Smooth muscle cell (in vitro differentiated cells): ENCODE results near the gene RAB8B. TPM values are rescaled to one million over a fixed set of nuclear protein-coding genes. Genes with fewer than 3 reads are reported as not detected.
A peak's percentile ranks its signal among the peaks of the same experiment; 100 is the strongest.
"Not testable (repeated sequence)": the region's sequence is repeated elsewhere in the genome, so short reads cannot be mapped to it uniquely, and the experiment has no call there.

ENCODE experiments used
- DNase-seq: peaks from one replicate; lab custom pipeline; 2025; ENCODE audit not compliant: unreplicated experiment; lab: John Stamatoyannopoulos, UW
- H2AFZ ChIP-seq: fragments of 200-600 bp; sonication (generic); 2 replicates; pipeline ENCODE4 v1.6.0; 2016; ENCODE audit warnings: antibody characterized with exemption, low read depth, mild to moderate bottlenecking
- H3F3A ChIP-seq: fragments of 200-600 bp; sonication (generic); 2 replicates; pipeline ENCODE4 v1.6.0; 2017; ENCODE audit warnings: antibody characterized with exemption, low read depth
- H3K27ac ChIP-seq: fragments of 200-600 bp; sonication (generic); 2 replicates; pipeline ENCODE4 v1.5.1; 2016; ENCODE audit warnings: low read depth, mild to moderate bottlenecking
- H3K27me3 ChIP-seq: fragments of 200-600 bp; sonication (generic); 2 replicates; pipeline ENCODE4 v1.6.1; 2016; ENCODE audit warnings: low read depth, mild to moderate bottlenecking
- H3K36me3 ChIP-seq: fragments of 200-600 bp; sonication (generic); 2 replicates; pipeline ENCODE4 v1.5.1; 2016; ENCODE audit warnings: low read depth
- H3K4me1 ChIP-seq: fragments of 200-600 bp; sonication (generic); 2 replicates; pipeline ENCODE4 v1.5.1; 2016; ENCODE audit warnings: low read depth
- H3K4me2 ChIP-seq: fragments of 200-600 bp; sonication (generic); 2 replicates; pipeline ENCODE4 v1.6.0; 2016; ENCODE audit warnings: mild to moderate bottlenecking
- H3K4me3 ChIP-seq: fragments of 200-600 bp; sonication (generic); 2 replicates; pipeline ENCODE4 v1.5.1; 2016; ENCODE audit warnings: mild to moderate bottlenecking
- H3K79me2 ChIP-seq: fragments of 200-600 bp; sonication (generic); 2 replicates; pipeline ENCODE4 v1.6.0; 2016; ENCODE audit warnings: low read depth, mild to moderate bottlenecking
- H3K9ac ChIP-seq: fragments of 200-600 bp; sonication (generic); 2 replicates; pipeline ENCODE4 v1.6.0; 2016; ENCODE audit warnings: low read depth
- H3K9me3 ChIP-seq: fragments of 200-600 bp; sonication (generic); replicated peaks from 2 replicates; pipeline ENCODE4 v1.5.1; 2016; ENCODE audit warnings: low read depth
- H4K20me1 ChIP-seq: fragments of 200-600 bp; sonication (generic); 2 replicates; pipeline ENCODE4 v1.6.0; 2016; ENCODE audit warnings: low read depth
- CTCF ChIP-seq: fragments of 200-600 bp; sonication (generic); IDR thresholded peaks from 2 replicates; pipeline ENCODE4 v1.5.1; 2017; ENCODE audit warnings: borderline replicate concordance, mild to moderate bottlenecking, antibody characterized with exemption; ENCODE audit not compliant: insufficient read depth, poor library complexity, severe bottlenecking
- WGBS: methylation state at CpG from one replicate; pipeline ENCODE4 v1.1.7; 2016; ENCODE audit warnings: low lambda C conversion rate; 5-methylcytosine and 5-hydroxymethylcytosine counted together
- polyA plus RNA-seq: library from polyadenylated mRNA; unstranded; fragments of >200 nt; fragmentation: Nextera tagmentation; extraction: Ambion mirVana; gene quantifications from 2 replicates; pipeline ENCODE4 v1.2.1, GENCODE V29; 2016
- total RNA-seq: library from RNA; depleted of rRNA; stranded (reverse); fragments of >200 nt; gene quantifications from 2 replicates; pipeline ENCODE4 v1.2.3, GENCODE V29; 2014

Gene RAB8B
- total and polyA plus RNA-seq, 2 experiments from 2014 or later, result 11.5 to 34.7 TPM

DNA sequence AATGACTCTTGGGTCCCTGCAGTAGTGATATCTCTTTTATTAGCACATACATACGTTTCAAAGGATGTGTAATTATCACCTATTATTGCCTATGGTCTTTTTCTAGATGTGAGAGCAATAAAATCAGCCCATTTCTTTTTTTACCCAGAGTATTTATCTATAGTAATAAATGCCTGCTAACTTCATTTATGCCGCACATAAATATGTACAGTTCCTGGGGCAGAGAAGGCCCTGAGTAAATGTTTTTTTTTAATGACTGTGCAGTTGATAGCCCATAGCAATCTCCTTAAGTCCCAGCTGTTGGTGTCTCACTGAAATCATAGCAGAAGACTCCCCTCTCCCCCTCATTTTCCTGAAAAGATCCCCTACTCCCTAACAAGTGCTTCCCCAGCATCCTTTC is 16.7 kb downstream of the RAB8B start:
- no peak for TF ChIP-seq CTCF
- Histone ChIP-seq H3K4me3 (no peak overlapping the region), H3K4me2 (no peak overlapping the region), H3K4me1 (peaks cover 17% of the 10 kb centered on the region), H3K27me3 (no peaks in the 10 kb centered on the region), H3K79me2 (peaks cover 30% of the 10 kb centered on the region), H3K9me3 (no peaks in the 10 kb centered on the region), H4K20me1 (peaks cover 50% of the 10 kb centered on the region), H3F3A (peaks cover 2% of the 10 kb centered on the region), H3K27ac (no peak overlapping the region), H3K36me3 (no peaks in the 10 kb centered on the region), H2AFZ (no peak overlapping the region), H3K9ac (no peak overlapping the region)
- no peak for DNase-seq
- 86% methylated on average over 2 of the region's 2 CpGs for WGBS

- H3K36me3 ChIP-seq, H3F3A ChIP-seq, H3K9ac ChIP-seq, DNase-seq, H3K4me3 ChIP-seq, H2AFZ ChIP-seq, H3K27ac ChIP-seq, H3K9me3 ChIP-seq, H3K4me2 ChIP-seq, H3K27me3 ChIP-seq: not testable (repeated sequence)
- Histone ChIP-seq H4K20me1 (peaks cover 38% of the 10 kb centered on the region), H3K79me2 (peaks cover 29% of the 10 kb centered on the region), H3K4me1 (peaks cover 17% of the 10 kb centered on the region)
- WGBS, result 98% methylated on average over 12 of the region's 12 CpGs
Observed at GRCh38 chr15:63208824-63209223, 19.4 kb downstream of the RAB8B start.

DNA sequence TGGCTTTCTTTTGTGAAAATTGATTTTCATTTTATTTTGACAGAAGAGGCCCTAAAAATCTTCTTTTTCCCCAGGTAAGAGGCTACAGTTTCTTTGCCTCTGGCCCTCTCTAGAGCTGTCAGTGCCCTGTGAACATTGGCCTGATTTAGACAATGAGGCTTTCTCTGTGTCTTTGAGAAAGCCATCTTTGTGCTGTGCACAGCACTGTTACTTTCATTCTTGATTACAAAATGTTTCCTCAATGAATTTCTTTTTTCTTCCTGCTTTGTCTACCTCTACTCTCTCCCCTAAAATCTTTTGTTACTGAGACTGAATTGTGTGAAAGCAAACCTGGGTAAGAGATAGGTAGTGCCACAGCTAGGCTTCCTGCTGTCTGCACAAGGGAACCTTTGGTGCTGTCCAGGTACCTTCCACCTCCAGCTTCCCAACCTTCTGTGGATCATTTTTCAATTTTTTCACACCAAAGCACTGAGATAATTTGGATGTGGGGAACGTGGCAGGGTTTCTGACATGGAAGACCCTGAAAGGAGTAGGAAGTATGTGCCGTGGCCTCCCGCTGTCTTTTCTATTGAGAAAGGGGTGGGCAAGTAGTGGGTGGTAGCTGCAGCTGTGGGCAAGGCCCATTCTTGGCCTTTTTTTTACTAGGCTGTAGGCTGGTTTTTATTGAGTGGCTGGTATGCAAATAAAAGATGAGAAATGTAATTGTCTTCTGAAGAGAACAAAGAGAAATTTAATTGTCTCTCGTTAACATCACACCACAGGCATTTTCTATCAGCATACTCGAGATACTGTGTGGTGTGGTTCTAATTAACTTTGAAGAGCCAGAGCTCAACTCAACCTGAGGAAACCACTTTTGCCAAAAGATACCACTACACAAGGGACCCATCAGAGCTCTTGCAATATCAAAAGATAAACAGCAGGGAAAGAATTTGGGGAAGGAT is 21.0 kb downstream of the RAB8B start:
- no peak overlapping the region for H2AFZ ChIP-seq
- peaks cover 18% of the 10 kb centered on the region for H3K79me2 ChIP-seq
- peaks cover 17% of the 10 kb centered on the region for H3K4me1 ChIP-seq
- no peak overlapping the region for H3K9ac ChIP-seq
- no peaks in the 10 kb centered on the region for H3K27me3 ChIP-seq
- H3K4me2 ChIP-seq, result peak overlapping the region; percentile 27
- no peak for TF ChIP-seq CTCF
- no peaks in the 10 kb centered on the region for H3K36me3 ChIP-seq
- 37% methylated on average over 5 of the region's 5 CpGs for WGBS
- no peaks in the 10 kb centered on the region for H3K9me3 ChIP-seq
- H3K27ac ChIP-seq, result peak overlapping the region; percentile 66
- peaks cover 7% of the 10 kb centered on the region for H3F3A ChIP-seq
- H3K4me3 ChIP-seq, result no peak overlapping the region
- DNase-seq, result no peak
- peaks cover 32% of the 10 kb centered on the region for H4K20me1 ChIP-seq

- H2AFZ ChIP-seq, result no peak overlapping the region
- TF ChIP-seq CTCF, result no peak
- H3F3A ChIP-seq, result peaks cover 7% of the 10 kb centered on the region
- H3K36me3 ChIP-seq, result no peaks in the 10 kb centered on the region
- H3K4me1 ChIP-seq, result peaks cover 17% of the 10 kb centered on the region
- DNase-seq, result no peak
- WGBS, result 59% methylated on average over 3 of the region's 3 CpGs
- H3K9ac ChIP-seq, result no peak overlapping the region
- peaks cover 25% of the 10 kb centered on the region for H4K20me1 ChIP-seq
- peak overlapping the region; percentile 27 for H3K4me2 ChIP-seq
- H3K79me2 ChIP-seq, result peaks cover 20% of the 10 kb centered on the region
- no peaks in the 10 kb centered on the region for H3K9me3 ChIP-seq
- H3K4me3 ChIP-seq, result no peak overlapping the region
- no peaks in the 10 kb centered on the region for H3K27me3 ChIP-seq
- peak overlapping the region; percentile 66 for H3K27ac ChIP-seq
Observed at GRCh38 chr15:63211092-63211490, 21.7 kb downstream of the RAB8B start.
